NCI-H1694 treated with DMSO at 0.1 percent for 48 hours (cell line): ENCODE data around the gene PKMYT1.
A peak's percentile ranks its signal among the peaks of the same experiment; 100 is the strongest.

Source experiments
- DNase-seq: peaks from one replicate; lab custom pipeline; 2025; lab: John Stamatoyannopoulos, UW

The PKMYT1 gene

GRCh38 chr16:2996298-2996697, 16.1 kb upstream of the PKMYT1 start:
- no peak for DNase-seq

GRCh38 chr16:2992383-2993081, 12.3 kb upstream of the PKMYT1 start:
- no peak for DNase-seq

GRCh38 chr16:2991566-2992261, 11.5 kb upstream of the PKMYT1 start:
- DNase-seq: no peak

- no peak for DNase-seq
Measured at GRCh38 chr16:2990891-2991290, 10.6 kb upstream of the PKMYT1 start.

- no peak for DNase-seq
Measured at GRCh38 chr16:2988590-2989099, 8.4 kb upstream of the PKMYT1 start.

GRCh38 chr16:2987833-2988232, 7.6 kb upstream of the PKMYT1 start:
- peak; percentile 59 for DNase-seq

- DNase-seq: no peak
Measured at GRCh38 chr16:2987286-2987685, 7.0 kb upstream of the PKMYT1 start.

- DNase-seq: no peak
Measured at GRCh38 chr16:2986623-2987188, 6.5 kb upstream of the PKMYT1 start.

GRCh38 chr16:2985893-2986355, 5.7 kb upstream of the PKMYT1 start:
- DNase-seq: peak; percentile 67

GRCh38 chr16:2985462-2985861, 5.2 kb upstream of the PKMYT1 start:
- DNase-seq: no peak

GRCh38 chr16:2983706-2984136, 3.5 kb upstream of the PKMYT1 start:
- DNase-seq: peak; percentile 54

- DNase-seq: no peak
Measured at GRCh38 chr16:2982402-2982801, 2.2 kb upstream of the PKMYT1 start.

- DNase-seq: no peak
Measured at GRCh38 chr16:2981899-2982250, 1.6 kb upstream of the PKMYT1 start.

GRCh38 chr16:2981177-2981898, 1.1 kb upstream of the PKMYT1 start:
- DNase-seq: no peak

- DNase-seq: no peak
Measured at GRCh38 chr16:2979669-2980226, 498 bp downstream of the PKMYT1 start.

GRCh38 chr16:2977440-2977839, 2.8 kb downstream of the PKMYT1 start:
- no peak for DNase-seq

GRCh38 chr16:2976673-2977072, 3.6 kb downstream of the PKMYT1 start:
- DNase-seq: no peak

- no peak for DNase-seq
Measured at GRCh38 chr16:2976201-2976600, 4.0 kb downstream of the PKMYT1 start.

- no peak for DNase-seq
Measured at GRCh38 chr16:2975161-2975795, 5.0 kb downstream of the PKMYT1 start.

- no peak for DNase-seq
Measured at GRCh38 chr16:2974319-2975056, 5.8 kb downstream of the PKMYT1 start.
